SU-DHL-6 (cell line): Measurements from ENCODE around the gene APRT.

ENCODE experiments used
- CTCF ChIP-seq: fragments of 200-600 bp; sonication (generic); IDR thresholded peaks from one replicate; pipeline ENCODE4 v1.5.1; 2017; ENCODE audit warnings: antibody characterized with exemption, mild to moderate bottlenecking, low read length, moderate library complexity; ENCODE audit not compliant: insufficient read depth, poor library complexity, severe bottlenecking
- EZH2phosphoT487 ChIP-seq: fragments of 200-600 bp; sonication (generic), shearing (Covaris generic); conservative IDR thresholded peaks from 2 replicates; pipeline ENCODE4 v1.6.1; 2018; ENCODE audit warnings: mild to moderate bottlenecking, antibody characterized with exemption, low read length, moderate library complexity, mixed read lengths

DNA sequence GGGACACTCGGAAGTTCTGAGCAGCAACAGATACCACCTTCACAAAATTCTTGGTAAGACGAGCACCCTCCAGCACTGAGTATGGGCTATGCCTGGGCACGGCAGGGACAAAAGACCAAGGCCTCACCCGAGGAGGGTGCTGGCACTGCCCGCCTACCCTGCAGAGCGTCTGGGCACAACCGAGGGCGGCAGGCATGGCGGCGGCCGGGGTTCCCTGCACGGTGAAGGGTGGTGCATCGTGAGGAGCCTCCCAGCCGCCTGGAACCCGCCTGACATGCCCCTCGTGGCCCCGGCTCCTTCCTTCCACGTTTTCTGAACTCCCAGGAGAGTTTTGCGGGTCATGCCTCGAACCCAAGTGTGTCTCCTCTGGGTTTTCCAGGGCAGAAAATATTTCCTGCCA is 26.1 kb upstream of the APRT start:
- TF ChIP-seq CTCF (no peak), EZH2phosphoT487 (no peak)
